ENCODE measurements around the gene SWI5. TPM values are rescaled to one million over a fixed set of nuclear protein-coding genes. Genes with fewer than 3 reads are reported as not detected.
A peak's percentile ranks its signal among the peaks of the same experiment; 100 is the strongest.
"Not testable (repeated sequence)": the region's sequence is repeated elsewhere in the genome, so short reads cannot be mapped to it uniquely, and the experiment has no call there.

The SWI5 gene
- 26.9 TPM for total RNA-seq

GRCh38 chr9:128276008-128276573 lies at the start of gene SWI5:
SWI5 (plus strand) TSS chr9:128276276.
- peak; percentile 100 for DNase-seq (ENCODE audit: low spot score)

- DNase-seq (ENCODE audit: low spot score): no peak
These were observed 49.7 kb upstream of the SWI5 start for GRCh38 chr9:128226412-128226801.

- not testable (repeated sequence) for DNase-seq (ENCODE audit: low spot score)
These were observed 45.2 kb upstream of the SWI5 start for GRCh38 chr9:128230897-128231296.

GRCh38 chr9:128231638-128232527 lies 44.2 kb upstream of the SWI5 start:
- no peak for DNase-seq (ENCODE audit: low spot score)

- DNase-seq (ENCODE audit: low spot score): no peak
These were observed 43.3 kb upstream of the SWI5 start for GRCh38 chr9:128232528-128233428.

- no peak for DNase-seq (ENCODE audit: low spot score)
These were observed 42.2 kb upstream of the SWI5 start for GRCh38 chr9:128233817-128234406.

- DNase-seq (ENCODE audit: low spot score): no peak
These were observed 34.0 kb upstream of the SWI5 start for GRCh38 chr9:128242124-128242523.

- DNase-seq (ENCODE audit: low spot score): no peak
These were observed 33.3 kb upstream of the SWI5 start for GRCh38 chr9:128242828-128243214.

- DNase-seq (ENCODE audit: low spot score): peak; percentile 31
These were observed 32.7 kb upstream of the SWI5 start for GRCh38 chr9:128243215-128244018.

- no peak for DNase-seq (ENCODE audit: low spot score)
These were observed 31.8 kb upstream of the SWI5 start for GRCh38 chr9:128244091-128244836.

- peak; percentile 65 for DNase-seq (ENCODE audit: low spot score)
These were observed 31.2 kb upstream of the SWI5 start for GRCh38 chr9:128244837-128245231.

GRCh38 chr9:128245421-128246151 lies 30.5 kb upstream of the SWI5 start:
- no peak for DNase-seq (ENCODE audit: low spot score)

- no peak for DNase-seq (ENCODE audit: low spot score)
These were observed 29.6 kb upstream of the SWI5 start for GRCh38 chr9:128246471-128246870.

GRCh38 chr9:128247226-128247803 lies 28.8 kb upstream of the SWI5 start:
- no peak for DNase-seq (ENCODE audit: low spot score)

- DNase-seq (ENCODE audit: low spot score): no peak
These were observed 26.5 kb upstream of the SWI5 start for GRCh38 chr9:128249558-128249907.

GRCh38 chr9:128249908-128250838 lies 25.9 kb upstream of the SWI5 start:
- DNase-seq (ENCODE audit: low spot score): peak; percentile 91

- DNase-seq (ENCODE audit: low spot score): no peak
These were observed 25.0 kb upstream of the SWI5 start for GRCh38 chr9:128250839-128251731.
